Measurements from ENCODE around the gene ABCD4.
A peak's percentile ranks its signal among the peaks of the same experiment; 100 is the strongest.
"Not testable (repeated sequence)": the region's sequence is repeated elsewhere in the genome, so short reads cannot be mapped to it uniquely, and the experiment has no call there.

Gene ABCD4

DNA sequence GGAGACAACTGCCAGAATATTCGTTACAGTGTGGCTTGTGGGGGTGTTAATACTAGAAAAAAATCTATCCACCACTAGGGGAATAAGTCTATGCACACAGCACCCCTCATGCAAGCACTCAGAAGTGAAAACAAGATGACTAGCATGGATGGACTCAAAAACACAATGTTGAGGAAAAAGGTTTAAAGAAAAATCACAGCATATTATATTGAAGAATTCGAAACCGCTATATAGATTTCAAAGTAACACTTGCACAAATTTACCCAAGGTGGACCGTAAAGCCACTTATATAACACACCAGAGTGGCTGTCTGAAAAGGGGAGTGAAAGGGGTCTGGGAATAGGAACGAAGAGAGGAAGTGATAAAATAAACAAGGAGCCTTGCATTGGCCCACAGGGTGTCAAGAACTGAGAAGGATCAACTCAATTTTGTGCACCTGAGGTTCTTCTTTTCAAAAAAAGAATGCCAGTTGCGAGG lies 544 bp downstream of the ABCD4 start:
- peak; percentile 55 for DNase-seq (ENCODE audit: low spot score)

DNA sequence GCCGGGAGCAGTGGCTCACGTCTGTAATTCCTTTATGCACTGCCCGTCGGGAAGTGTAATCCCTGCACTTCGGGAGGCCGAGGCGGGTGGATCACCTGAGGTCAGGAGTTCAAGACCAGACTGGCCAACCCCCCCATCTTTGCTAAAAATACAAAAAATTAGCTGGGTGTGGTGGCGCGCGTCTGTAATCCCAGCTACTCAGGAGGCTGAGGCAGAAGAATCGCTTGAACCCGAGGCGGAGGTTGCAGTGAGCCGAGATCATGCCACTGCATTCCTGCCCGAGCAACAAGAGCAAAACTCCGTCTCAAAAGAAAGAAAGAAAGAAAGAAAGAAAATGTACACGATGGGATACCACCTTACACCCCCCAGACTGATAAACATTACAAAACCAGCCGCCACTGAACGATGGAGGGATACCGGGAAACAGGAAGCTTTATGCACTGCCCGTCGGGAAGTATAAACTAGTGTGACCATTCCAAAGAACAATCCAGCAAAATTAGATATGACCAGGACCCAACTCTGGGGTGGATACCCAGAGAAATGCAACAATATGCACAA lies 1.1 kb downstream of the ABCD4 start:
- no peak for DNase-seq (ENCODE audit: low spot score)

DNA sequence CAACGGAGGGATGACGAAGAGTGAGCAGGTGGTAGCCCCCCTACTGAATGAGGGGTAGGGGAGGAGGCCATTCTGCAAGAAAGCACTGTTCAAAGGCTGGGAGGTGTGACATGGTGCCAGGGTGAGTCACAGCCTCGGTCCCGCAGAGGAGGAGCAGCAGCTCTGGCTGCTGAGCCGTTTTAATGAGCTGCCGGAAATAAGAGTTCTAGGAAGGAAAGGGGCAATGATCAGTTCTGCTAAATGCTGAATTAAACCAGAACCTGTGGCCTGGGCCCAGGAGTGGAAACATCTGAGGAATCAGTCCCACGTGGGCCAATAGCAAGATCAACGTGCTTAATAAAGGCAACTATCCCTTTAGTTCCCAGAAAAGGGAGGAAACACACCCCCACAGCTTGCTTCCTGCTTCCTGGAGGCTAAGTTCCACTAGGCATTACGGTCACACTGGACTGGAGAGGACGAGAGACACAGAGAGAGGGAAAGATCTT lies 3.6 kb downstream of the ABCD4 start:
- DNase-seq (ENCODE audit: low spot score) = no peak

DNA sequence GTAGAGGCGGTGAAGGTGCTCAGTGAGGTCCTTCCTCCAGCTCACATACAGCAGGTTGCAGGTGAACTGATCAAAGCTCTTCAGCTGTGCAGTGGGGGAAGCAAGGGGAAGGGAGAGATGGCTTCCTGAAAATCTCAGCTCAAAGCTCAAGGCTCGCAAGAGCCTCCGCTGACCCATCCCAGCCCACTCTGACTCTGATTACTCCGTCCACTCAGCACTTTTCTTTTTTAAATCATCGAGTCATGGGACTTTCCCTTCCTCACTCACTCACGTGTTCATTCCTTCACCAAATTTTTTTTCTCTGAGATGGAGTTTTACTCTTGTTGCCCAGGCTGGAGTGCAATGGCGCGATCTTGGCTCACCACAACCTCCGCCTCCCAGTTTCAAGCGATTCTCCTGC lies 4.7 kb downstream of the ABCD4 start:
- DNase-seq (ENCODE audit: low spot score) = no peak

DNA sequence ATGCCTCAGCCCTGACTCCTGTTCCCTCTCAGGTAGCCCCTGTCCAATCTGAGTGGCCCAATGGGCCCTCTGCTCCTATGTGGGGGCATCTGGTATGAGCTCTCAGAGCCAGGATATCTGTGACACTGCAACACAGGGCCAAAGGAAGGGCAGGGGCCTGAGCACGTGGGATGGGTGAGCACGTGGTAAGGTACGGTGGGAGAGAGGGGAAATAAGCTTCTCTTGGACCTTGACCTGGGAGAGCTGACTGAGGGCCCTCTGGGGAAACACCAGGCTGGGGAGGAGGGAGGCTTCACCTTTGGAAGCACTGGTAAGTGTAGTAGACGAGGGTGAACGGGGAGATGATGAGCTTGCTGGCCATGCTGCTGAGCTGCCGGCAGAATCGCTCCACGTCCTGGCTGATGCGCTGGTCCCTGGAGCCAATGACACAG lies 6.7 kb downstream of the ABCD4 start:
- no peak for DNase-seq (ENCODE audit: low spot score)

DNA sequence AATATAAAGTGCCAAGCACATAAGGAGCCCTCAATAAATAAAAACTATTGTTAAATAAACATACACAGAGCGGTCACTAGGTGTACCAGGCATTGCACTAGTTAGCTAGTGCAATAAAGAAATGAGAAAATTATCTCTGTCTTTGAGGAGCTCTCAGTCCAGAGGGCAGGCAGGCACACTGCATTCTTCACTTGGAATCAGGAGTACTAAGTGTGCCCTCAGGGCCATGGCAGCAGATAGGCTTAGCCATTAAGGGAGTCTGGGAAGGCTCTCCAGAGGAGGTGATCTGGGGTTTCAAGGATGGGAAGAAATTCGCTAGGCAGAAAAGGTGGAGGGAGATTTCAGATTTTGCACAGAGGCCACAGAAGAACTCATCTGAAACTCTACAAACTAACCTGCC lies 9.1 kb downstream of the ABCD4 start:
- DNase-seq (ENCODE audit: low spot score) = no peak

DNA sequence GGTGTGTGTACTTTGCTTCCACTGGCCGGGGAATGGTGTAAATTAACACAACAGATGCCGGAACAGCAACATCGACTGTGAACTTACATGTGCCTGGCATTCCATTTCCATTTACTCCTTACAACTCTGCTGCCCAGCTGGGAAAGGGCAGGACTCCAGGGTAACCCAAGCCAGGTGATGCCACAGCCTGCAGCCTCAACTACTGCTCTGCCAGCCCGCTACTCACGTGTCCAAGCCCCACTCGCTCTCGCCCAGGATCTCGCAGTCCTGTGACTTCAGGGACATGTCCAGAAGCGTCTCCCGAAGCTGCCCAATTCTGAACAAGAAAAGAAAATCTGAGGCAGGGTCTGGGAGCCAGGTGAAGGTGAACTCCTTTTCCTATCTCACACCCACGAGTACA lies 10.7 kb downstream of the ABCD4 start:
- DNase-seq (ENCODE audit: low spot score) = no peak

DNA sequence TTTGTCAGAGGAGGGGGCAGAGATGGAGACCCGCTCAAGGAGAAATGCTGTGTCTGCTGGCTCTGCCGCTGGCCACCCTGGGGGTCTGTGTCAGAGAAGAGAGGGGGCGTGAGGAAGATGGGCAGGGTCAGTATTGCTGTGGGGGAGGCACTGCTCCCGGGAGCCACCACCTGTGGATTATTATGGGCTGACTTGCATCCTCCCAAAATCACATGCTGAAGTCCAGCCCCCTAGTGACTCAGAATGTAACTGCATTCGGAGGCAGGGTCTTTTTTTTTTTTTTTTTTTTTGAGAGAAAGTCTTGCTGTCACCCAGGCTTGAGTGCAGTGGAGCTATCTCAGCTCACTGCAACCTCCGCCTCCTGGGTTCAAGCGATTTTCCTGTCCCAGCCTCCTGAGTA lies 12.3 kb downstream of the ABCD4 start:
- peak; percentile 30 for DNase-seq (ENCODE audit: low spot score)

DNA sequence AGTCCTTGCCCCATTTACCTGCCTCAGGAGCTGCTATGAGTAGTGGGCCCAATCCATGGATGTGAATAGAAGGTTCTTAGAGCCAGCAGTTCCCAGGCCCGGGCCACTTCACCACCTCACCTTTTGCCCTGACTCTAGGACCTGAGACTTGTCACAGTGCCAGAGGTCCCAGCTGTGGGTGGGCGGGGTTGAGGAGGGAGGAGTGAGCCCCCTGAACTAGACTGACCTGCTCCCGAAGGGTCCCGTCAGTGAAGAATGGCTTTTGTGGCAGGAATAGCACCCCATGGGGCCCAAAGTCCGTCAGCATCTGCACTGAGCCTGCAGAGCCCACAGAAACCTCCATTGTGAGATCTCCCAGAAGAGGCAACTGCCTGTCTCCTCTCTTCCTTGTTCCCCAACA lies 12.9 kb downstream of the ABCD4 start:
- no peak for DNase-seq (ENCODE audit: low spot score)

DNA sequence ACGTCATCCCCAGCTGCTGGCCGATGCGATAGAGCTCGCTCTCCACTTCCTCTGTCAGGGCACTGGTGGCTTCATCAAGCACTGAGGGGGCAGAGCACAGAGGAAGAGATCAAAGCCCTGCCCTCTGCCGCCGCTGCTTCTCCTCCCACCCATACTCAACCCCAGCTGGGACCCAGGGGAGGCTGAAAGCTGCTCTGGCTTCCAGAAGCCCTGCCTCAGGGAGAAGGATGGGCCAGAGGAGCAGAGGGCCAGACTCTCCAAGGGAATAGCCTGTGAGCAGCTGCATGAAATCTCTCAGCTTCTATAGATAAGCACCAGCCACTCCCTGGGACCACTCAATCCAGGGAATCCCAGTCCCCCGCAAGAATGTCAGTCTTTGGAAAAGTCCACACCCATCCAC lies 16.0 kb downstream of the ABCD4 start:
- DNase-seq (ENCODE audit: low spot score) = no peak

DNA sequence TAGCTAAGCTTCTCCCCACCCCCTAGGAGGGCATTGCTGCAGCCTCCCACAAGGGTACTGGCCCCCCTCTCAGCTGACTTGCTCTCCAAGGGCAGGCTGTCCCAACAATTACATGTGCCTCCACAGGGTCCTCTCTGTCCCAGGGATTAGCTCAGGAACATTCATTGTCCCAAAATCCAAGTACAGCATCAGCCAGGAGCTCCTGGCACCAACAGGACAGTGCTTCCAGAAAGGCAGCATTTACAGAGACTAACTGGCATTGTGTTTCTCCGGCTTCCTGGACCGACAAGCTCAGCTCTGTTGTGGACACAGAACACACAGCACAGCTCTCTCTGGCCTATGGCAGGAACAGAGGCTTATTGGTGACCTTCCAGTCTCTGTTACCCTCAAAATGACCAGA lies 21.7 kb downstream of the ABCD4 start:
- no peak for DNase-seq (ENCODE audit: low spot score)

DNA sequence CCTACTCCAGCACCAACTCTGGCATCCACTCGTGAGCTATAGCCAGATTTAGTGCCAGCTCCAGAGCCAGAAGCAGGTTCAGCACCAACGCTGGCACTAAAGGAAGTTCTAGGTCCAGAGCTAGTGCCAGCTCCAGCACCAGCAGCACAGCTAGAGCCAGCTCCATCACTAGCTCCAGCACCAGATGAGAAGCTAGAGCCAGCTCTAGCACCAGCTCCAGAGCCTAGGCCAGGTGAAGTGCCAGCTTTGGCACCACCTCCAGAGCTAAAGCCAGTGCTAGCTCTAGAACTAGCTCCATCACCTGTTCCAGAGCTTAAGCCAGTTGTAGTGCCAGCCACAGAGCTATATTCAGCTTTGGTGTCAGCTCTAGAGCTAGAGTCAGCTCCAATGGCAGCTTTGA lies 24.7 kb downstream of the ABCD4 start:
- no peak for DNase-seq (ENCODE audit: low spot score)

DNA sequence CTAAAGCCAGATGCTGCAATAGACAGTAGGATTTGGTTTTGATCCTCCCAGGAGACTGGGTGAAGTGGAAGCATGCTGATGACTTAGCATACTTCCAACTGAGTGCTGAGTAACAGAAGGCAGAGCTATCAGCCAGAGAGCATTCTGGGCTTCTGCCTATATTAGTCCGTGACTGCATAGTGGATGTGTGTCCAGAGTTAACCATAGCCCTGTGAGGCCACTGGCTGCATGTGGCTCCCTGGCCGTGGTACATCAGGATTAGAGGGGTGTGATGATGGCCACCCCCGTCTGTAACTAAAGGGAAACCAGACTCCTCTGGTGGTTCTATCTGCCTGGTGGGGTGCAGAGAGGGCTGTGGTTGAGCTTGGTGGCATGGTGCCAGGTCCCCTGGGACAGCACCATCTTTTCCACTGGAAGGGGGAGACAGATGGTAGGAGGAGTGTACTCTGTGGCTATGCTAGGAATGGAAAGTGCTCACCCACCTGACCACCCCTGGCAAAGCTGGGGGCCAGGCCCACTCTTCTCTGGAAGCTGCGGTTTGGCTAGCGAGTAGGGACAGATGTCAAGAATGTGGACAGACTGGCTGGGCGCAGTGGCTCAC lies 27.4 kb downstream of the ABCD4 start:
- DNase-seq (ENCODE audit: low spot score) = no peak

DNA sequence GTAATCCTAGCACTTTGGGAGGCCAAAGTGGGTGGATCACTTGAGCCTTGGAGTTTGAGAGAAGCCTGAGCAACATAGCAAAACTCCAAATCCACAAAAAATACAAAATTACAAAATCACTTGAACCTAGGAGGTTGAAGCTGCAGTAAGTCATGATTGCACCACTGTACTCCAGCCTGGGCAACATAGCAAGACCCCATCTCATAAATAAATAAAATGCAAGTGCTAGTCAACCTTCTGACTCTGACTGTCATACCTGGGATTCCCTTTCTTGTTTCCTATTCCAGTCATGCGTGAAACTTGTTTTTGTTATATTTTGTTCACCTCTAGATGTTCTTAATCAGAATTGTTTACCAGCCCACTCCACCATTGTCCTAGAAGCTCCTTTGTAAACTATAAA lies 31.4 kb downstream of the ABCD4 start:
- DNase-seq (ENCODE audit: low spot score) = no peak

DNA sequence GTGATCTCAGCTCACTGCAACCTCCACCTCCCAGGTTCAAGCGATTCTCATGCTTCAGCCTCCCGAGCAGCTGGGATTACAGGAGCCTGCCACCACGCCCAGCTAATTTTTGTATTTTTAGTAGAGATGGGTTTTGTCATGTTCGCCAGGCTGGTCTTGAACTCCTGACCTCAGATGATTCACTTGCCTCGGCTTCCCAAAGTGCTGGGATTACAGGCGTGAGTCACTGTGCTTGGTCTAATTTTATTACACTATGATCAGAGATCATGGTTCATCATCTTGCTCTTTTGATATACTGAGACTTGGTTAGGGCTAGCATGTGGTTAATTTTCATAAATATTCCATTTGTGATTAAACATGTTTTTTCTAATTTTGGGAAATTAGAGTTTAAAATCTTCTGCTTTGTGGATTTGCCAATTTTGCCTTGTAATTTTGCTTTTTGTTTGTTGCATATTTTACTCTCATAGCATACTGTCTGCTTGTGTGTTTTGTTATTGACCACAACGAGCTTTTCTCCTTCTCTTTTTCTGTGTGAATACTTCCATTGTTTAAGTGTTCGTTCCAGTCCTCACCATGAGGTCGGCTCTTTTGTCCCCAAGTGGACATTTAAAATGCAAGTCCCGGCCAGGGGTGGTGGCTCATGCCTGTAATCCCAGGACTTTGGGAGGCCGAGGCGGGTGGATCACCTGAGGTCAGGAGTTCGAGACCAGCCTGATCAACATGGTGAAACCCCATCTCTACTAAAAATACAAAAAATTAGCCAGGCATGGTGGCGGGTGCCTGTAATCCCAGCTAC lies 32.2 kb downstream of the ABCD4 start:
- DNase-seq (ENCODE audit: low spot score) = not testable (repeated sequence)

DNA sequence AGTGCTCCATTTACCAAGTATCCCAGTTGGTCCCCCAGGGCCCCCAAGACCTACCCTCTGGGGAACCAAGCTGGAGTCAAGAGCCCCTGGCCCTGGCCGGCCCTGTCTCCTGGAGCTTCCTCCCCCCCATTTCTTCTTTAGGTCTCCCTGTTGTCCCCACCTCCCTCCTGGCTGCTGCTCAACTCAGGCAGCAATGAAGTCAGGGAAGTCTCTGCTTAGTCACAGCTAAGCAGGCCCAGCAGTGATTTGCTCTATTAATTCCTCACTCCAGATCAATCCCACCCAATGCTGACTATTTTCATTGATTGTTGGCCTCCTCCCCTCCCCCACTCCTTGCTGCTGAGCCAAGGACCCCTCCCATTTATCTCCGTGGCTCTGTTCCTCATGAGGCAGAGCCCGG lies 35.1 kb downstream of the ABCD4 start:
- no peak for DNase-seq (ENCODE audit: low spot score)

DNA sequence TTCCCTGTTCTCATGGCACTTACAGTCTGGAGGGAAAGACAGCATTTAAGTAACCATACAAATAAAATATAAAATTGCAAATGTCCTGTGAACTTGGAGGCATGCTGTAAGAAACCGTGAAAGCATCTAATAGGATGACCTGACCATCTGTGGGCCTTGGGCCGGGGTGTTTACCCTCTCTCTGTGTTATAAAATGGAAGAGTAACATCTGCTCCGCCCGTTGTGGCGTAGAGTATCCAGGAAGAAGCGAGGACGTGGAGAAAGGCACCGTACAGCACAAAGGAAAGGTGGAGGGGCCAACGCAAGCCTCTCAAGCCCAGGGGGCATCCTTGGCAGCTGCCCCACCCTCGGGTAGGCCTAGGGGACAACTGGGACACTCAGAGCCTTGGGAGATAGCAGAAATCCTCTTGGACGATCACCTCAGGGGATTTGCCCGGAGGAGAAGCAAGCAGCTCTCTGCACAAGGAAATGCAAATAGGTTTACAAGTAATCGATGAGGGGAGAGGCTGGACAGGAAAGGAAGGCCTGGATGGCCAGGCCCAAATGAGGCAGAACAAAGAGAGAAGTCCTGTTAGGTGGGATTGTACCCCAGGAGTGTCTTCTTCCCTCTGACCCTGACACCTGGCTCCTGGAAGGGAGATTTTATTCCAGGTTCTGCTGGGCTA lies 37.3 kb downstream of the ABCD4 start:
- DNase-seq (ENCODE audit: low spot score) = no peak

DNA sequence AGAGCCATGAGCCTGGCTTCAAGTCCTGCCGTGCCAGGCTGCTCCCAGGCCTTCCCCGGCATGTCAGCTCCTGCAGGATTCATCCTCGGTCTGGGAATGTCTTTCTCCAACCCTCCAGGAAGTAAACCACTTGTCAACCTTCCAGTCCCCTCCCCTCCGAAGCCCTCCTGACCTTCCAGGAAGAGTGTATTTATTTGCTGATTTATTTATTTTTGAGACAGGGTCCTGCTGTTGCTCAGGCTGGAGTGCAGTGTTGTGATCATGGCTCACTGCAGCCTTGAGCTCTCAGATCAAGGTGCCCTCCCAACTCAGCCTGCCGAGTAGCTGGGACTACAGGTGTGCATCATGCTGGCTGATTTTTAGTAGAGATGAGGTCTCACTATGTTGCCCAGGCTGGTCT lies 38.8 kb downstream of the ABCD4 start:
- DNase-seq (ENCODE audit: low spot score) = no peak

DNA sequence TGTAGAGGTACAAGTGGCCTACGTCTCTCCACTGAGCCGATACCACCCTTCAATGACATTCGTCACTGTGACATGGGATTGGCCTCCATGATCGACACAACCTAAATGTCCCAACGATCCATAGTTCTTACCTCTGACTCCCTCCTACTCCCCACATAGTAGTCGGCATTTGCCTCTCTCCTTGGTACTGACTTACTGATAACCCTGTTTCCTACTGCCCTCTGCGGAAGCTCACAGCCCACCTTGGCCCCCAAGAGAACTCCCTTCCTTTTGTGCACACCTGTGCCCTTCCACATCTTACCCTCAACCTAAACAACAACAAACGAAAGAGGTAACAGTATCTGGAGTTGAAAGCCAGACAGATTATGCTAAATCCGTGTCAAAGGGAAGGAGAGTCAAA lies 39.6 kb downstream of the ABCD4 start:
- no peak for DNase-seq (ENCODE audit: low spot score)

DNA sequence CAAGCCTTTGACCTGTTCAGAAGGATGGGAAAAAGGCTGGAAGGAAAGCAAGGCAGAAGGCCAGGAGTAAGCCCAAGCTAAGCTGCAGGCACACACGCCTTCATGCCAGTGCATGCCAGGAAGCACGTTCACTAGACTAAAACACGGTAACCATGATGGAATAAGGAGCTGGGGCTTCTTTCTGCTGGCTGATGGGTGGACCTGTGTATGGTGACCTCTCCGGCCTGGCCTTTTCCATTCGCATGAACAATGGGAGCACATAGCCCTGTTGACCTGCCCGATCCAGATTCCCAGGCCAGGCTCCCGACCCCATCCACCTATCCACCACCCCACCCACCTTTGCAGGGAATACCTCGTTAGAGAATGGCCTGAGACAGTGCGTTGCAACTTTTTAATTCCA lies 40.7 kb downstream of the ABCD4 start:
- DNase-seq (ENCODE audit: low spot score) = no peak

DNA sequence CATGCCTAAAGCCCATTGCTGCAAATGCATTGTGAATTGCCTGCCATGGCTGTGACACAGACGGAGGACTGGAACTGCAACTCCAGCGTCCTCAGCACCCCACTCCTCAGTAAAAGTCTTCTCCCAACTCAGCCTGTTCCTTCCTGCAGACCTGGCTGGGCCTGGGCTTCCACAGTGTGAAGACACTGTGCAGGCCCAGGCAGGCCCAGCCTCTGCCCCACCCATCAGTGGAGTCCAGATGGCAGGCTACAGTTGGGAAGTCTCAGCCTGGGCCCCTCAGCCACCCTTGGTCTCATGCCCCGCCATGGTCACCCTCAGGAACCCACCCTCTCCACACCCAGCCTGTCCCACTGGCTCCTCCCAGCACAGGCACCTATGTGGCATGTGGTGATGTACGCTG lies 41.4 kb downstream of the ABCD4 start:
- no peak for DNase-seq (ENCODE audit: low spot score)

DNA sequence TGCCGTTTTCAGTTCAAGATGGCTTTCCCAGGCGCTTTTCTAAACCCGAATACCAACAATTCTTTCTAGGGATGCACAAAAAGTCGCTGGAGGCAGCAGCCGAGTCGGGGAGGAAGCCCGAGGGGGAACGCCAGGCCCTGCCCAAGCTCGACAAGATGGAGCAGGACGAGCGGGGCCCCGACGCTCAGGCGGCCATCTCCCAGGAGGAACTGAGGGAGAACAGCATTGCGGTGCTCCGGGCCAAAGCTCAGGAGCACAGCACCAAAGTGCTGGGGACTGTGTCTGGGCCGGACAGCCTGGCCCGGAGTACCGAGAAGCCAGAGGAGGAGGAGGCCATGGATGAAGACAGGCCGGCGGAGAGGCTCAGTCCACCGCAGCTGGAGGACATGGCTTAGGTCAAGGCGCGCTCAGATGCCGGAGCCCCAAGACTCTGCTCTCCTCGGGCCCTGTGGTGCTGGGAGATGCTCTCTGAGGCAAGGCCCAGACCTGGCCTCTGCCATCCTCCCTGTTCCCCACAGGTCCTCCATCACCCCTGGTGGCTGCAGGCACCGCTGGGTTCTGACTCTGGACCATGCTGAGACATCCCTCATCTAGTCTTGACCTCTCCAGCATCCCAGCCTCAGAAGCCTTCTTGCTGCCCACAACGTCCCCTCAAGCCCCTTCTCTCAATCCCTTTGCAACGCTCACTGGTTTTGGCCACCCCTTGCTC lies 42.1 kb downstream of the ABCD4 start:
- DNase-seq (ENCODE audit: low spot score) = no peak

Measured in germinal center (tissue), 1 donor.